Limb (tissue), 2 donors: ENCODE measurements around the gene DLGAP1.
A peak's percentile ranks its signal among the peaks of the same experiment; 100 is the strongest.

Experiments used
- DNase-seq, 2 donors: peaks; one replicate each; pipeline ENCODE4 v3.0.0-alpha.2; 2016; ENCODE audit errors: extremely low spot score in 2 of 2

Gene DLGAP1

GRCh38 chr18:3455090-3455635, 999.9 kb downstream of the DLGAP1 start:
- DNase-seq, result no peak

- peak in 1 of 2 donors; percentile 75 for DNase-seq
Observed at GRCh38 chr18:3454365-3455089, 1000.6 kb downstream of the DLGAP1 start.

- DNase-seq, result peak; percentile 55 to 89
Observed at GRCh38 chr18:3453540-3454364, 1001.4 kb downstream of the DLGAP1 start.

- no peak for DNase-seq
Observed at GRCh38 chr18:3452750-3453539, 1002.2 kb downstream of the DLGAP1 start.

- peak in 1 of 2 donors; percentile 74 for DNase-seq
Observed at GRCh38 chr18:3451989-3452749, 1002.9 kb downstream of the DLGAP1 start.

GRCh38 chr18:3451183-3451988, 1003.7 kb downstream of the DLGAP1 start:
- peak; percentile 94 to 95 for DNase-seq

GRCh38 chr18:3450799-3451182, 1004.3 kb downstream of the DLGAP1 start:
- DNase-seq, result no peak

GRCh38 chr18:3450012-3450798, 1004.9 kb downstream of the DLGAP1 start, which contains the start of gene TGIF1:
TSS of gene TGIF1 (plus strand) at chr18:3450172. CDS start at chr18:3450490, 318 bp downstream.
- DNase-seq, result peak; percentile 83 to 90

GRCh38 chr18:3449512-3450011, 1005.5 kb downstream of the DLGAP1 start:
- peak; percentile 82 to 87 for DNase-seq

GRCh38 chr18:3448838-3449511, 1006.1 kb downstream of the DLGAP1 start:
- peak in 1 of 2 donors; percentile 64 for DNase-seq

GRCh38 chr18:3447895-3448837, 1006.9 kb downstream of the DLGAP1 start:
- peak; percentile 96 to 97 for DNase-seq

- DNase-seq, result peak; percentile 60 to 79
Observed at GRCh38 chr18:3447068-3447894, 1007.8 kb downstream of the DLGAP1 start.
